ENCODE data around the gene IYD. TPM values are rescaled to one million over a fixed set of nuclear protein-coding genes. Genes with fewer than 3 reads are reported as not detected.

The IYD gene
- total and polyA plus RNA-seq, 9 of the 15 experiments (the other 6 are each of a cell fraction or from before 2014, with no cell fraction given): not detected

- TF ChIP-seq CBX8 (IDR thresholded peaks at IDR 0.05; ENCODE audit: borderline replicate concordance, extremely low read depth, low read depth, low read length, poor library complexity, severe bottlenecking) (no peak), MAFG (tag; conservative IDR thresholded peaks at IDR 0.05) (no peak), GATAD2A (IDR thresholded peaks at IDR 0.05) (no peak), ZNF280B (CRISPR knock-in tag; IDR thresholded peaks at IDR 0.05) (no peak), ATF4 (CRISPR knock-in tag; IDR thresholded peaks at IDR 0.05) (no peak), MNT (conservative IDR thresholded peaks at IDR 0.05) (no peak), RUNX1 (IDR thresholded peaks at IDR 0.05; ENCODE audit: low read depth) (no peak), ZBTB2 (IDR thresholded peaks at IDR 0.05) (no peak), KLF10 (CRISPR knock-in tag; IDR thresholded peaks at IDR 0.05) (no peak), RFX1 (IDR thresholded peaks at IDR 0.05) (no peak)
Measured at GRCh38 chr6:150420428-150420827, 51.6 kb downstream of the IYD start (continued).

Measured in K562 (cell line).